Hypothalamus (tissue), 51 donors: ENCODE results near the gene RHBDD1.

Source experiments
- DNase-seq, 51 donors: peaks; one replicate each; lab custom pipeline; 2025; lab: John Stamatoyannopoulos, UW

The RHBDD1 gene

GRCh38 chr2:226973816-226974215, 138.0 kb downstream of the RHBDD1 start:
- DNase-seq = no peak

GRCh38 chr2:226977775-226978190, 141.9 kb downstream of the RHBDD1 start:
- DNase-seq = no peak

- DNase-seq = no peak
These were observed 142.4 kb downstream of the RHBDD1 start for GRCh38 chr2:226978300-226978699.

- peak in 23 of 51 donors; percentile 5 to 55 (median 24) for DNase-seq
These were observed 143.2 kb downstream of the RHBDD1 start for GRCh38 chr2:226979004-226979403.

GRCh38 chr2:226981791-226982326, 146.0 kb downstream of the RHBDD1 start:
- DNase-seq = no peak

GRCh38 chr2:226983895-226984749, 148.3 kb downstream of the RHBDD1 start:
- peak in 11 of 51 donors; percentile 4 to 33 (median 20) for DNase-seq

GRCh38 chr2:226984750-226985582, 149.1 kb downstream of the RHBDD1 start:
- DNase-seq = peak in 30 of 51 donors; percentile 5 to 84 (median 31)

- DNase-seq = no peak
These were observed 149.7 kb downstream of the RHBDD1 start for GRCh38 chr2:226985583-226985946.

GRCh38 chr2:226991663-226992062, 155.8 kb downstream of the RHBDD1 start:
- no peak for DNase-seq

- DNase-seq = no peak
These were observed 157.3 kb downstream of the RHBDD1 start for GRCh38 chr2:226993171-226993570.

GRCh38 chr2:226994775-226995174, 158.9 kb downstream of the RHBDD1 start:
- DNase-seq = no peak

GRCh38 chr2:226995625-226996041, 159.8 kb downstream of the RHBDD1 start:
- DNase-seq = peak in 14 of 51 donors; percentile 9 to 39 (median 16)

GRCh38 chr2:226999661-227000060, 163.8 kb downstream of the RHBDD1 start:
- peak in 2 of 51 donors; percentile 11 to 37 for DNase-seq

- no peak for DNase-seq
These were observed 164.3 kb downstream of the RHBDD1 start for GRCh38 chr2:227000123-227000522.

GRCh38 chr2:227004482-227004881, 168.6 kb downstream of the RHBDD1 start:
- no peak for DNase-seq

- DNase-seq = peak in 3 of 51 donors; percentile 4 to 11 (median 8)
These were observed 170.5 kb downstream of the RHBDD1 start for GRCh38 chr2:227006189-227006897.

- peak in 1 of 51 donors; percentile 5 for DNase-seq
These were observed 171.3 kb downstream of the RHBDD1 start for GRCh38 chr2:227007148-227007547.

GRCh38 chr2:227007940-227008339, 172.1 kb downstream of the RHBDD1 start:
- DNase-seq = no peak

GRCh38 chr2:227010433-227010832, 174.6 kb downstream of the RHBDD1 start:
- DNase-seq = no peak

GRCh38 chr2:227013330-227013729, 177.5 kb downstream of the RHBDD1 start:
- no peak for DNase-seq

GRCh38 chr2:227013881-227014280, 178.0 kb downstream of the RHBDD1 start:
- DNase-seq = no peak
